GM23338 (cell line): ENCODE measurements around the gene KCNJ4. TPM values are rescaled to one million over a fixed set of nuclear protein-coding genes. Genes with fewer than 3 reads are reported as not detected.
A peak's percentile ranks its signal among the peaks of the same experiment; 100 is the strongest.
"Not testable (repeated sequence)": the region's sequence is repeated elsewhere in the genome, so short reads cannot be mapped to it uniquely, and the experiment has no call there.

Experiments used
- ATAC-seq: fragments of 200-7000 bp; cut with Tn5 transposase; 3 replicates; pipeline ENCODE4 v1.9.1; 2020
- DNase-seq: peaks from one replicate; pipeline ENCODE4 v3.0.0-alpha.2; 2015; ENCODE audit warnings: low spot score
- H2AFZ ChIP-seq: fragments of 200-600 bp; sonication (generic); 2 replicates; pipeline ENCODE4 v1.8.0; 2016; ENCODE audit warnings: antibody characterized with exemption, mild to moderate bottlenecking, moderate library complexity
- H3F3A ChIP-seq: fragments of 200-600 bp; sonication (generic); replicated peaks from 2 replicates; pipeline ENCODE4 v1.8.0; 2017; ENCODE audit warnings: antibody characterized with exemption, mixed run types, low read depth
- H3K27ac ChIP-seq: fragments of 200-600 bp; sonication (generic); 2 replicates; pipeline ENCODE4 v1.6.1; 2016; ENCODE audit warnings: low read depth
- H3K27me3 ChIP-seq: fragments of 200-600 bp; sonication (generic); 2 replicates; pipeline ENCODE4 v1.8.0; 2016; ENCODE audit warnings: mild to moderate bottlenecking, mixed run types, moderate library complexity; ENCODE audit not compliant: insufficient read depth
- H3K36me3 ChIP-seq: fragments of 200-600 bp; sonication (generic); 2 replicates; pipeline ENCODE4 v1.8.0; 2016; ENCODE audit warnings: mild to moderate bottlenecking; ENCODE audit not compliant: insufficient read depth
- H3K4me1 ChIP-seq: fragments of 200-600 bp; sonication (generic); 2 replicates; pipeline ENCODE4 v1.8.0; 2016; ENCODE audit warnings: mild to moderate bottlenecking, moderate library complexity; ENCODE audit not compliant: insufficient read depth
- H3K4me2 ChIP-seq: fragments of 200-600 bp; sonication (generic); 2 replicates; pipeline ENCODE4 v1.7.1; 2017; ENCODE audit warnings: mixed run types
- H3K4me3 ChIP-seq: fragments of 200-600 bp; sonication (generic); 2 replicates; pipeline ENCODE4 v1.6.1; 2016; ENCODE audit warnings: mixed run types
- H3K79me2 ChIP-seq: fragments of 200-600 bp; sonication (generic); replicated peaks from 2 replicates; pipeline ENCODE4 v1.8.0; 2017; ENCODE audit warnings: mild to moderate bottlenecking; ENCODE audit not compliant: insufficient read depth
- H3K9me2 ChIP-seq: fragments of 200-600 bp; sonication (generic); 2 replicates; pipeline ENCODE4 v1.8.0; 2017; ENCODE audit not compliant: insufficient read depth
- H4K20me1 ChIP-seq: fragments of 200-600 bp; sonication (generic); replicated peaks from 2 replicates; pipeline ENCODE4 v1.8.0; 2017; ENCODE audit warnings: mild to moderate bottlenecking; ENCODE audit not compliant: insufficient read depth
- H3K27ac Mint-ChIP-seq: 2 replicates; pipeline ENCODE4 v1.8.0; 2020; ENCODE audit warnings: inconsistent platforms, mild to moderate bottlenecking, moderate library complexity, mixed read lengths
- H3K27me3 Mint-ChIP-seq: 3 replicates; pipeline ENCODE4 v1.8.0; 2022; ENCODE audit warnings: low read depth, mild to moderate bottlenecking, moderate library complexity, mixed read lengths, inconsistent platforms; ENCODE audit not compliant: insufficient read depth, poor library complexity
- H3K36me3 Mint-ChIP-seq: 3 replicates; pipeline ENCODE4 v1.8.0; 2021; ENCODE audit warnings: low read depth, mild to moderate bottlenecking, inconsistent platforms, moderate library complexity, mixed read lengths
- H3K4me1 Mint-ChIP-seq: 3 replicates; pipeline ENCODE4 v1.8.0; 2020; ENCODE audit warnings: mild to moderate bottlenecking, inconsistent platforms, mixed read lengths
- H3K4me3 Mint-ChIP-seq: 3 replicates; pipeline ENCODE4 v1.8.0; 2021; ENCODE audit warnings: moderate library complexity, mild to moderate bottlenecking, inconsistent platforms, mixed read lengths
- H3K9me3 Mint-ChIP-seq: 3 replicates; pipeline ENCODE4 v1.8.0; 2020; ENCODE audit warnings: moderate library complexity, mild to moderate bottlenecking, inconsistent platforms, mixed read lengths
- CREB1 ChIP-seq: fragments of 250-450 bp; sonication (Bioruptor Pico); IDR thresholded peaks from 2 replicates; pipeline ENCODE4 v1.5.0; 2020; ENCODE audit warnings: low read depth, mild to moderate bottlenecking, moderate library complexity
- ETS1 ChIP-seq: IDR thresholded peaks from 2 replicates; pipeline ENCODE4 v1.6.1; 2016; ENCODE audit warnings: antibody characterized with exemption
- EZH2 ChIP-seq: fragments of 200-600 bp; sonication (generic); IDR thresholded peaks from one replicate; pipeline ENCODE4 v1.8.0; 2017; ENCODE audit warnings: antibody characterized with exemption, mild to moderate bottlenecking, low read depth; ENCODE audit not compliant: unreplicated experiment
- EZH2phosphoT487 ChIP-seq: fragments of 200-600 bp; sonication (generic); IDR thresholded peaks from one replicate; pipeline ENCODE4 v1.8.1; 2018; ENCODE audit warnings: antibody characterized with exemption; ENCODE audit not compliant: unreplicated experiment
- JUNB ChIP-seq: IDR thresholded peaks from one replicate; pipeline ENCODE4 v1.6.1; 2016; ENCODE audit warnings: antibody characterized with exemption; ENCODE audit not compliant: unreplicated experiment
- POLR2AphosphoS5 ChIP-seq: IDR thresholded peaks from 2 replicates; pipeline ENCODE4 v1.6.1; 2016; ENCODE audit warnings: antibody characterized with exemption, low read depth
- REST ChIP-seq: IDR thresholded peaks from one replicate; pipeline ENCODE4 v1.6.1; 2018; ENCODE audit warnings: antibody characterized with exemption; ENCODE audit not compliant: unreplicated experiment
- ZNF114 ChIP-seq: fragments of 250-450 bp; sonication (Bioruptor Pico); IDR thresholded peaks from 2 replicates; pipeline ENCODE4 v1.5.0; 2020; ENCODE audit warnings: mild to moderate bottlenecking, moderate library complexity
- ZNF331 ChIP-seq: fragments of 250-450 bp; sonication (Bioruptor Pico); IDR thresholded peaks from 2 replicates; pipeline ENCODE4 v1.5.0; 2020; ENCODE audit warnings: low read depth, mild to moderate bottlenecking, moderate library complexity
- polyA plus RNA-seq: library from polyadenylated mRNA; unstranded; fragments of >200 nt; fragmentation: Nextera tagmentation; extraction: Ambion mirVana; gene quantifications from 2 replicates; pipeline ENCODE4 v1.2.1, GENCODE V29; 2016
- total RNA-seq: library from RNA; depleted of rRNA; stranded (reverse); fragments of >200 nt; shearing (Covaris generic); gene quantifications from 2 replicates; pipeline ENCODE4 v1.2.3, GENCODE V29; 2014

Gene KCNJ4
- total and polyA plus RNA-seq, 2 experiments from 2014 or later, result 0.23 to 1.3 TPM

GRCh38 chr22:38398609-38399461 is 56.2 kb downstream of the KCNJ4 start:
- peak; percentile 89 for DNase-seq
- Mint-ChIP-seq H3K27ac (peak overlapping the region; percentile 89), H3K27me3 (peaks cover 22% of the 10 kb centered on the region), H3K4me3 (peak overlapping the region; percentile 83), H3K4me1 (peaks cover 65% of the 10 kb centered on the region), H3K9me3 (peaks cover 2% of the 10 kb centered on the region; the same call in 1 of the 3 replicates), H3K36me3 (no peaks in the 10 kb centered on the region; the same call in 2 of the 3 replicates)
- Histone ChIP-seq H3K4me2 (peak overlapping the region; percentile 83), H2AFZ (no peak overlapping the region), H3K4me3 (peak overlapping the region; percentile 88), H3K9me2 (no peaks in the 10 kb centered on the region), H3K27me3 (no peaks in the 10 kb centered on the region), H4K20me1 (no peaks in the 10 kb centered on the region), H3F3A (peaks cover 11% of the 10 kb centered on the region), H3K27ac (peak overlapping the region; percentile 84; the same call in 1 of the 2 replicates), H3K36me3 (no peaks in the 10 kb centered on the region), H3K4me1 (peaks cover 50% of the 10 kb centered on the region), H3K79me2 (peaks cover 37% of the 10 kb centered on the region)
- TF ChIP-seq CREB1 (CRISPR knock-in tag) (0 out of 2 replicates have a peak, but pooled peaks have one; percentile 20), EZH2 (no peak), POLR2AphosphoS5 (peak; percentile 63)
- peak; percentile 60 for ATAC-seq

- peaks cover 43% of the 10 kb centered on the region for H3K79me2 ChIP-seq
- peak overlapping the region; percentile 88 for H3K4me3 ChIP-seq
- not testable (repeated sequence) for H2AFZ ChIP-seq, H4K20me1 ChIP-seq, H3F3A ChIP-seq, H3K27me3 ChIP-seq, H3K4me2 ChIP-seq, H3K9me2 ChIP-seq, H3K9me3 Mint-ChIP-seq, H3K36me3 Mint-ChIP-seq, H3K36me3 ChIP-seq
- ATAC-seq (peak; percentile 23), DNase-seq (peak; percentile 67)
- H3K27me3 Mint-ChIP-seq, result peaks cover 19% of the 10 kb centered on the region
- peak overlapping the region; percentile 89 for H3K27ac Mint-ChIP-seq
- H3K4me3 Mint-ChIP-seq, result peak overlapping the region; percentile 86
- H3K4me1 ChIP-seq, result peaks cover 54% of the 10 kb centered on the region
- peaks cover 67% of the 10 kb centered on the region for H3K4me1 Mint-ChIP-seq
- H3K27ac ChIP-seq, result peak overlapping the region; percentile 100; the same call in 1 of the 2 replicates
Observed at GRCh38 chr22:38398181-38398608, 56.8 kb downstream of the KCNJ4 start.

- no peaks in the 10 kb centered on the region for H4K20me1 ChIP-seq
- DNase-seq (peak; percentile 92), ATAC-seq (peak; percentile 57)
- H3K36me3 Mint-ChIP-seq, result no peaks in the 10 kb centered on the region; the same call in 2 of the 3 replicates
- H3K27me3 Mint-ChIP-seq, result peaks cover 17% of the 10 kb centered on the region
- peaks cover 3% of the 10 kb centered on the region; the same call in 1 of the 2 replicates for H3F3A ChIP-seq
- H3K27ac ChIP-seq, result peak overlapping the region; percentile 100
- no peaks in the 10 kb centered on the region for H3K9me2 ChIP-seq
- peak overlapping the region; percentile 88 for H3K4me3 ChIP-seq
- H3K9me3 Mint-ChIP-seq, result peaks cover 2% of the 10 kb centered on the region; the same call in 1 of the 3 replicates
- TF ChIP-seq ZNF331 (CRISPR knock-in tag) (no peak), POLR2AphosphoS5 (peak; percentile 70), REST (no peak), ZNF114 (CRISPR knock-in tag) (no peak), JUNB (no peak), EZH2phosphoT487 (no peak), ETS1 (peak; percentile 51; the same call in 1 of the 2 replicates)
- H3K79me2 ChIP-seq, result peaks cover 51% of the 10 kb centered on the region
- H3K27me3 ChIP-seq, result no peaks in the 10 kb centered on the region
- H3K4me1 Mint-ChIP-seq, result peaks cover 65% of the 10 kb centered on the region
- H3K4me2 ChIP-seq, result peak overlapping the region; percentile 91
- no peak overlapping the region for H2AFZ ChIP-seq
- peaks cover 53% of the 10 kb centered on the region for H3K4me1 ChIP-seq
- H3K4me3 Mint-ChIP-seq, result peak overlapping the region; percentile 86
- H3K27ac Mint-ChIP-seq, result peak overlapping the region; percentile 97
- H3K36me3 ChIP-seq, result no peaks in the 10 kb centered on the region
Observed at GRCh38 chr22:38397189-38398085, 57.6 kb downstream of the KCNJ4 start.
